Right lobe of liver (tissue), 6 donors: ENCODE data around the gene ACBD6. TPM values are rescaled to one million over a fixed set of nuclear protein-coding genes. Genes with fewer than 3 reads are reported as not detected.

ENCODE experiments used
- ATAC-seq, 4 donors: fragments of 200-7000 bp; cut with Tn5 transposase; one replicate each; pipeline ENCODE4 v1.9.1; 2020; ENCODE audit warnings: mild to moderate bottlenecking in 4 of 4, moderate library complexity in 4 of 4
- DNase-seq, 3 donors: peaks; one replicate each; pipeline ENCODE4 v3.0.0-alpha.2; 2020
- H3K27ac ChIP-seq, 3 donors: fragments of 200-600 bp; one replicate each; pipeline ENCODE4 v1.8.0; 2022
- H3K27me3 ChIP-seq, 2 donors: fragments of 200-600 bp; one replicate each; pipeline ENCODE4 v1.8.0; 2022
- H3K36me3 ChIP-seq, 4 donors: fragments of 200-600 bp; sonication (generic) in 1 of 4; one replicate each; pipeline versions ENCODE4 v1.5.1 to v1.8.0; 2017 to 2022; ENCODE audit warnings: control low read depth in 1 of 4
- H3K4me1 ChIP-seq, 4 donors: fragments of 200-600 bp; sonication (generic) in 1 of 4; one replicate each; pipeline versions ENCODE4 v1.5.1 to v1.8.0; 2017 to 2022; ENCODE audit warnings: control low read depth in 1 of 4
- H3K4me3 ChIP-seq, 3 donors: fragments of 200-600 bp; one replicate each; pipeline ENCODE4 v1.8.0; 2022
- H3K9me3 ChIP-seq, 4 donors: fragments of 200-600 bp; sonication (generic) in 1 of 4; one replicate each; pipeline versions ENCODE4 v1.5.1 to v1.8.0; 2017 to 2022; ENCODE audit warnings: control low read depth in 1 of 4
- POLR2A ChIP-seq: fragments of 450-650 bp; IDR thresholded peaks from one replicate; pipeline ENCODE4 v1.6.1; 2017; ENCODE audit warnings: antibody characterized with exemption, mild to moderate bottlenecking
- WGBS: methylation state at CpG from one replicate; pipeline ENCODE4 v1.1.6; 2018; ENCODE audit warnings: low coverage, low lambda C conversion rate; ENCODE audit not compliant: insufficient coverage; ENCODE audit errors: missing lambda C conversion rate; 5-methylcytosine and 5-hydroxymethylcytosine counted together
- intact Hi-C, 2 donors: fragments of 100-400 bp; cut with DNase I; formaldehyde crosslinking; loops; one replicate each; pipeline versions ENCODE4 v1.11.2 to v1.14.1; 2022
- total RNA-seq, 6 experiments: library from RNA; depleted of rRNA in 2 of 6; stranded (reverse); fragments of >200 nt in 2 of 6; fragmentation: NEBNext Ultra II Directional in 3 of 6; extraction: Animal tissue kit (Norgen Biotek cat#: 25700) in 3 of 6; gene quantifications; one replicate each; pipeline versions ENCODE4 v1.1.0 to v1.2.4, GENCODE V29; 2016 to 2023
- TF ChIP-seq, protein P1 (sequence below), 4 donors: fragments of 200-600 bp in 3 of 4; fragments of 450-650 bp in 1 of 4; IDR thresholded peaks; one replicate each; pipeline versions ENCODE4 v1.5.1 to v1.8.0; 2016 to 2022; ENCODE audit warnings: antibody characterized with exemption in 4 of 4, mild to moderate bottlenecking in 2 of 4
- donor health status: DM: no; HTN: yes; CAD: no.
- donor health status: DM: no; HTN: no; CAD: no.
- donor health status: DM: no; HTN: no; CAD: no.
- donor health status: DM: no; HTN: yes; CAD: no.
- donor health status: DM: no; HTN: yes; CAD: no.

The ACBD6 gene
- total RNA-seq, 6 experiments from 2014 or later: 9.5 to 18.9 (median 11.5) TPM

GRCh38 chr1:180279651-180280050 lies 222.7 kb downstream of the ACBD6 start:
- no peaks in the 10 kb centered on the region for H3K9me3 ChIP-seq
- intact Hi-C loops: no loop called here
- DNase-seq: no peak
- no peaks in the 10 kb centered on the region for H3K27me3 ChIP-seq
- no peak overlapping the region for H3K4me3 ChIP-seq
- no peaks in the 10 kb centered on the region for H3K36me3 ChIP-seq
- peaks cover 0 to 9% (median 0%) of the 10 kb centered on the region in 4 donors for H3K4me1 ChIP-seq
- WGBS: 93% methylated on average over 1 of the region's 1 CpG
- peak overlapping the region in 1 of 3 donors; percentile 11 for H3K27ac ChIP-seq
- no peak for ATAC-seq
- TF ChIP-seq POLR2A: no peak
- TF ChIP-seq, protein P1, sequence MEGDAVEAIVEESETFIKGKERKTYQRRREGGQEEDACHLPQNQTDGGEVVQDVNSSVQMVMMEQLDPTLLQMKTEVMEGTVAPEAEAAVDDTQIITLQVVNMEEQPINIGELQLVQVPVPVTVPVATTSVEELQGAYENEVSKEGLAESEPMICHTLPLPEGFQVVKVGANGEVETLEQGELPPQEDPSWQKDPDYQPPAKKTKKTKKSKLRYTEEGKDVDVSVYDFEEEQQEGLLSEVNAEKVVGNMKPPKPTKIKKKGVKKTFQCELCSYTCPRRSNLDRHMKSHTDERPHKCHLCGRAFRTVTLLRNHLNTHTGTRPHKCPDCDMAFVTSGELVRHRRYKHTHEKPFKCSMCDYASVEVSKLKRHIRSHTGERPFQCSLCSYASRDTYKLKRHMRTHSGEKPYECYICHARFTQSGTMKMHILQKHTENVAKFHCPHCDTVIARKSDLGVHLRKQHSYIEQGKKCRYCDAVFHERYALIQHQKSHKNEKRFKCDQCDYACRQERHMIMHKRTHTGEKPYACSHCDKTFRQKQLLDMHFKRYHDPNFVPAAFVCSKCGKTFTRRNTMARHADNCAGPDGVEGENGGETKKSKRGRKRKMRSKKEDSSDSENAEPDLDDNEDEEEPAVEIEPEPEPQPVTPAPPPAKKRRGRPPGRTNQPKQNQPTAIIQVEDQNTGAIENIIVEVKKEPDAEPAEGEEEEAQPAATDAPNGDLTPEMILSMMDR (IDR thresholded peaks at IDR 0.05): no peak

GRCh38 chr1:180278596-180279395 lies 223.6 kb downstream of the ACBD6 start:
- Histone ChIP-seq H3K27ac (no peak overlapping the region), H3K4me1 (peaks cover 0 to 9% (median 0%) of the 10 kb centered on the region in 4 donors), H3K4me3 (no peak overlapping the region), H3K36me3 (no peaks in the 10 kb centered on the region), H3K27me3 (no peaks in the 10 kb centered on the region), H3K9me3 (no peaks in the 10 kb centered on the region)
- DNase-seq (peak in 2 of 3 donors; percentile 32 to 33), ATAC-seq (peak; percentile 47 to 76 (median 58))
- TF ChIP-seq, protein P1 (IDR thresholded peaks at IDR 0.05): no peak
- TF ChIP-seq POLR2A: no peak
- 66% methylated on average over 9 of the region's 9 CpGs for WGBS
- intact Hi-C loops: no loop called here

GRCh38 chr1:180278194-180278515 lies 224.2 kb downstream of the ACBD6 start:
- TF ChIP-seq, protein P1 (IDR thresholded peaks at IDR 0.05): no peak
- TF ChIP-seq POLR2A: no peak
- intact Hi-C loops: no loop called here
- Histone ChIP-seq H3K27me3 (no peaks in the 10 kb centered on the region), H3K4me1 (peaks cover 0 to 9% (median 0%) of the 10 kb centered on the region in 4 donors), H3K36me3 (no peaks in the 10 kb centered on the region), H3K9me3 (no peaks in the 10 kb centered on the region), H3K4me3 (no peak overlapping the region), H3K27ac (no peak overlapping the region)
- no peak for DNase-seq
- 100% methylated on average over 2 of the region's 2 CpGs for WGBS
- no peak for ATAC-seq

DNA sequence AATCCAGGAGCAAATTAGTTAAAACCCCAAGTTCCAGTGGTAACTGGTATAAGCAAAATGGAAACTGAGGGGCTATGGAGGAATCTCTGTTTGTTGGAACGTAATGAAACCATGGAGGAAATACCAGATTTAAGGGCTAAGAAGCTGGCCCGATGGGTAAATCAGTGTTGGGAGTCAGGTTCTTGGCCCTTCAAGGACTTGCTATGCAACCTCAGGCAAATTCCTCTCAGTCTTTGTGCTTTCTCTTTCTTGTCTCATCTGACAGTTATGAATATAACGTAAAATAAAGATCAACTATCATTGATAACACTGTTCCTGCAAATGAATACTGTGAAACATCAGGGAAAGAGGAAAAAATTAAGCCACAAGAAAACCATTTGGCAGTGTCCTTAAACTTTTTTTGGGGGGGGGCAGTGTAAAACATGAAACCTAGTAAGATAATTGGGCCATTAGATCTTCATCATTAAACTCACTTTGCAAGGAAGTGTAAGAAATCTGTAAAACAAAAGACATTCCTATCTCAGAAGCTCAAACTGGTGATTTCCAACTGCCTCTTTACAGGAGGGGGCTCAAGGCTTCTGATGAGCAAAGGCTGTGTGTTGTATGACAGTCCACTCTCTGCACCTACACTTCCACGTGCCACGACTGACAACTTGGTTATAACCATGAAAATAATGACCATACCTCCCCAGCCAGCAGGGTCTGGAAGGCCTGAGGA lies 224.7 kb downstream of the ACBD6 start:
- Histone ChIP-seq H3K4me1 (peaks cover 0 to 9% (median 0%) of the 10 kb centered on the region in 4 donors), H3K36me3 (no peaks in the 10 kb centered on the region), H3K27ac (no peak overlapping the region), H3K9me3 (no peaks in the 10 kb centered on the region), H3K27me3 (no peaks in the 10 kb centered on the region), H3K4me3 (no peak overlapping the region)
- TF ChIP-seq, protein P1 (IDR thresholded peaks at IDR 0.05): no peak
- TF ChIP-seq POLR2A: no peak
- intact Hi-C loops: no loop called here
- DNase-seq (no peak), ATAC-seq (no peak)
- WGBS: 93% methylated on average over 5 of the region's 5 CpGs
